ENCODE measurements around the gene STAC3. TPM values are rescaled to one million over a fixed set of nuclear protein-coding genes. Genes with fewer than 3 reads are reported as not detected.

STAC3 gene
- total RNA-seq, 1 donor from 2014 or later, result 1.3 TPM

GRCh38 chr12:57243521-57244311 lies 7.3 kb downstream of the STAC3 start:
- Mint-ChIP-seq H3K36me3 (ENCODE audit: low read depth) (peaks cover 5% of the 10 kb centered on the region), H3K4me3 (ENCODE audit: unreplicated experiment) (peak overlapping the region; percentile 94), H3K9me3 (ENCODE audit: low read depth) (no peaks in the 10 kb centered on the region), H3K4me1 (ENCODE audit: low read depth) (peaks cover 51% of the 10 kb centered on the region), H3K27ac (ENCODE audit: unreplicated experiment) (no peak overlapping the region), H3K27me3 (ENCODE audit: low read depth) (no peaks in the 10 kb centered on the region)
- TF ChIP-seq CTCF (IDR thresholded peaks at IDR 0.05), result peak; percentile 78
- peak; percentile 91 for DNase-seq (ENCODE audit: low spot score)

- Mint-ChIP-seq H3K4me1 (ENCODE audit: low read depth) (peaks cover 57% of the 10 kb centered on the region), H3K36me3 (ENCODE audit: low read depth) (peaks cover 3% of the 10 kb centered on the region), H3K4me3 (ENCODE audit: unreplicated experiment) (peak overlapping the region; percentile 94), H3K27ac (ENCODE audit: unreplicated experiment) (no peak overlapping the region), H3K27me3 (ENCODE audit: low read depth) (no peaks in the 10 kb centered on the region), H3K9me3 (ENCODE audit: low read depth) (no peaks in the 10 kb centered on the region)
- peak; percentile 92 for DNase-seq (ENCODE audit: low spot score)
- peak; percentile 79 for TF ChIP-seq CTCF (IDR thresholded peaks at IDR 0.05)
Observed at GRCh38 chr12:57242691-57243454, 8.1 kb downstream of the STAC3 start.

GRCh38 chr12:57242329-57242690 lies 8.7 kb downstream of the STAC3 start:
- Mint-ChIP-seq H3K27ac (ENCODE audit: unreplicated experiment) (no peak overlapping the region), H3K4me3 (ENCODE audit: unreplicated experiment) (peak overlapping the region; percentile 94), H3K4me1 (ENCODE audit: low read depth) (peaks cover 63% of the 10 kb centered on the region), H3K27me3 (ENCODE audit: low read depth) (no peaks in the 10 kb centered on the region), H3K9me3 (ENCODE audit: low read depth) (no peaks in the 10 kb centered on the region), H3K36me3 (ENCODE audit: low read depth) (peaks cover 3% of the 10 kb centered on the region)
- no peak for DNase-seq (ENCODE audit: low spot score)
- no peak for TF ChIP-seq CTCF (IDR thresholded peaks at IDR 0.05)

- H3K4me1 Mint-ChIP-seq (ENCODE audit: low read depth), result peaks cover 69% of the 10 kb centered on the region
- H3K27ac Mint-ChIP-seq (ENCODE audit: unreplicated experiment), result no peak overlapping the region
- H3K27me3 Mint-ChIP-seq (ENCODE audit: low read depth), result no peaks in the 10 kb centered on the region
- peaks cover 1% of the 10 kb centered on the region for H3K36me3 Mint-ChIP-seq (ENCODE audit: low read depth)
- H3K9me3 Mint-ChIP-seq (ENCODE audit: low read depth), result no peaks in the 10 kb centered on the region
- no peak for TF ChIP-seq CTCF (IDR thresholded peaks at IDR 0.05)
- DNase-seq (ENCODE audit: low spot score), result peak; percentile 92
- peak overlapping the region; percentile 94 for H3K4me3 Mint-ChIP-seq (ENCODE audit: unreplicated experiment)
Observed at GRCh38 chr12:57241402-57242310, 9.3 kb downstream of the STAC3 start.
